Large intestine (tissue), 3 donors: ENCODE results near the gene ST6GALNAC3. TPM values are rescaled to one million over a fixed set of nuclear protein-coding genes. Genes with fewer than 3 reads are reported as not detected.

Source experiments
- DNase-seq, 2 donors: peaks; one replicate each; pipeline versions ENCODE4 v3.0.0 to v3.0.0-alpha.2; 2013
- H3K27ac ChIP-seq: one replicate; pipeline ENCODE4 v1.5.1; 2013; ENCODE audit warnings: low read length
- H3K27me3 ChIP-seq: 2 replicates; pipeline ENCODE4 v1.6.1; 2013; ENCODE audit warnings: low read length; ENCODE audit not compliant: control insufficient read depth, insufficient read depth
- H3K36me3 ChIP-seq: 2 replicates; pipeline ENCODE4 v1.6.1; 2013; ENCODE audit warnings: low read length; ENCODE audit not compliant: control insufficient read depth, insufficient read depth
- H3K4me1 ChIP-seq: one replicate; pipeline ENCODE4 v1.6.1; 2013; ENCODE audit warnings: low read length; ENCODE audit not compliant: control insufficient read depth, insufficient read depth
- H3K4me3 ChIP-seq: one replicate; pipeline ENCODE4 v1.5.1; 2013; ENCODE audit warnings: low read length
- H3K9me3 ChIP-seq: one replicate; pipeline ENCODE4 v1.6.1; 2013; ENCODE audit warnings: mild to moderate bottlenecking, low read depth, low read length, moderate library complexity; ENCODE audit not compliant: control insufficient read depth
- WGBS: methylation state at CpG from one replicate; pipeline ENCODE4 v1.1.5; 2013; ENCODE audit warnings: low lambda C conversion rate; ENCODE audit not compliant: insufficient coverage; 5-methylcytosine and 5-hydroxymethylcytosine counted together
- polyA plus RNA-seq: library from polyadenylated mRNA; unstranded; fragments of 120-200 nt; gene quantifications from one replicate; pipeline ENCODE4 v1.2.1, GENCODE V29; 2013

The ST6GALNAC3 gene
- polyA plus RNA-seq, 1 donor: 18.0 TPM

DNA sequence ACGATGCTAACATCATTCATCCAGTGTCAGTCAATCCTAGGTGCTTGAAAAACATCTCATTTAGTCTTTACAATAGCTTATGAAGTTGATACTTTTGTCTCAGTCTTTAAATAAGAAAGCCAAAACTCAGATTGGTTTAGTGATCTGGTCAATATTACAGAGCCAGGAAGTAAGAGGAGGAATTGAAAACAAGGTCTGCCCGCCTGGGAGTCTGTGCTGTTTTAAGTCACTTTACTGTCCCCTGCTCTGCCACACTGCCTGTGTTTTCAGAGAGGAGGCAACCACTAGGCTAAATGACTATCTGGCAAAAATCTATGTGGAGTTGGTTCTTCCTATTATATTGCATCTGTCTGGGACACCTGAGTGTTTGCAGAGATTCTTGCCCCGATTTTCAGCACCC, 62.3 kb downstream of the ST6GALNAC3 start:
- Histone ChIP-seq H3K27ac (no peak overlapping the region), H3K4me1 (no peaks in the 10 kb centered on the region), H3K27me3 (no peaks in the 10 kb centered on the region), H3K4me3 (no peak overlapping the region), H3K9me3 (no peaks in the 10 kb centered on the region), H3K36me3 (no peaks in the 10 kb centered on the region)
- no peak for DNase-seq
- no CpG with 5 or more reads among the region's 3 CpGs for WGBS

DNA sequence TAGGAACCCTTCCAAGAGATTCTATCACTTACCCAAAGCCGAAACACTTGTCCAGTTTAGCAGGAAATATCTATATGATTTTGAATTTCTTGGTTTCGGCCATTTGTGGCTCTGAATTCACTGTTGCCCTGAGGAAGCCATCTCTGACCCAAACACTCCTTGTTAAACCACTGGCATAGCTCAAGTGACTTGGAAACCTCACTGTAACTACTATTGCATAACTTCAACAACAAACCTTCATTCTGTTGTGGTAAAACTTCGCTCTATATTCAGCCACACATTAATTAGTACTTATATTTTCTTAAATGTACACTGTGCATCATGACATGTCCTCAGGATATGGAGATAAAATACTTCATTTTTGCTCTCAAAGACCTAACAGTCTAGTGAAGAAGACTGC, 63.2 kb downstream of the ST6GALNAC3 start:
- Histone ChIP-seq H3K9me3 (no peaks in the 10 kb centered on the region), H3K27ac (no peak overlapping the region), H3K27me3 (no peaks in the 10 kb centered on the region), H3K4me1 (peaks cover under 1% of the 10 kb centered on the region), H3K36me3 (no peaks in the 10 kb centered on the region), H3K4me3 (no peak overlapping the region)
- WGBS: 100% methylated on average over 1 of the region's 3 CpGs
- DNase-seq: no peak

- DNase-seq: no peak
- no peak overlapping the region for H3K27ac ChIP-seq
- peaks cover 3% of the 10 kb centered on the region for H3K4me1 ChIP-seq
- no CpG with 5 or more reads among the region's 1 CpG for WGBS
- no peaks in the 10 kb centered on the region for H3K36me3 ChIP-seq
- no peaks in the 10 kb centered on the region for H3K9me3 ChIP-seq
- no peak overlapping the region for H3K4me3 ChIP-seq
- no peaks in the 10 kb centered on the region for H3K27me3 ChIP-seq
Measured at GRCh38 chr1:76138217-76138616, 63.7 kb downstream of the ST6GALNAC3 start.

- peaks cover 4% of the 10 kb centered on the region for H3K4me1 ChIP-seq
- H3K27me3 ChIP-seq: no peaks in the 10 kb centered on the region
- WGBS: no CpG with 5 or more reads among the region's 1 CpG
- H3K27ac ChIP-seq: no peak overlapping the region
- no peaks in the 10 kb centered on the region for H3K9me3 ChIP-seq
- DNase-seq: peak in 1 of 2 donors; percentile 44
- H3K36me3 ChIP-seq: no peaks in the 10 kb centered on the region
- H3K4me3 ChIP-seq: no peak overlapping the region
Measured at GRCh38 chr1:76140227-76140626, 65.7 kb downstream of the ST6GALNAC3 start.

- no CpG with 5 or more reads among the region's 2 CpGs for WGBS
- H3K4me1 ChIP-seq: peaks cover 5% of the 10 kb centered on the region
- no peak overlapping the region for H3K27ac ChIP-seq
- DNase-seq: no peak
- H3K27me3 ChIP-seq: no peaks in the 10 kb centered on the region
- no peak overlapping the region for H3K4me3 ChIP-seq
- no peaks in the 10 kb centered on the region for H3K36me3 ChIP-seq
- H3K9me3 ChIP-seq: no peaks in the 10 kb centered on the region
Measured at GRCh38 chr1:76141929-76142328, 67.4 kb downstream of the ST6GALNAC3 start.

DNA sequence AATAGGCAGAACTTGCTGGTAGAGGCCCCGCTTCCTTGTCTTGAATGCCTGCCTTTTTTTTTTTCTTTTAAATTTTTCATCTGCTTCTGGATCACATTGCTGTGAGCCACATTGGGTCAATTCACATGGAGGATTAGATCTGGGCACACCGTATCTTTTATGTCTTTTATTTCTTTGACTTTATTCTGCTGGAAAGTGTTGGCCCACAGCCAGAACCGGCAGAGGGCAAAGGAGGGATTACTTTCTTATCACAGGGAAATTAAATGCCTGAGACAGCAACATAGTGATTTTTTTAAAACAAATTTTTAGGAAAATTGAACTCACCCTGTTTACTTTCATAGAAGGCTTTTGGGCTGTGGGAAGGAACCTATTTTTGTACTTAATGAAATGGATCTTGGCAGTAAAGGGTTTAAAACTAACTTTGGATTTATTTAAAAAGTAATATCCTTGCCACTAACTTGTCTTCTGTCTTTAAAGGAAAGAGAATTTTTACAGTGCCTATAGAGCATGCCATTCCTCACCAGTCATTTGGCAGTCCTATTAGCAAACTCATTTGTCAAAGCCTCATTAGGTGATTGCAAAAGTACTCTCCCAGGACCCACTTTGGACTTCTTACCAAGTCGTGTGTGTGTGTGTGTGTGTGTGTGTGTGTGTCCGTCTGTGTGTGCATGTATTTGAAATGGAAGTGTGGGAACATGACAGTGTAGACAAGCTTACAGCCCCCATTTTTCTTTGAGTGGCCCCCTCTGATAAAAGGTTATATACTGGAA, 68.4 kb downstream of the ST6GALNAC3 start:
- Histone ChIP-seq H3K9me3 (no peaks in the 10 kb centered on the region), H3K27ac (no peak overlapping the region), H3K27me3 (no peaks in the 10 kb centered on the region), H3K4me1 (peaks cover 5% of the 10 kb centered on the region), H3K4me3 (no peak overlapping the region), H3K36me3 (no peaks in the 10 kb centered on the region)
- WGBS: no CpG with 5 or more reads among the region's 5 CpGs
- peak; percentile 26 to 59 for DNase-seq

DNA sequence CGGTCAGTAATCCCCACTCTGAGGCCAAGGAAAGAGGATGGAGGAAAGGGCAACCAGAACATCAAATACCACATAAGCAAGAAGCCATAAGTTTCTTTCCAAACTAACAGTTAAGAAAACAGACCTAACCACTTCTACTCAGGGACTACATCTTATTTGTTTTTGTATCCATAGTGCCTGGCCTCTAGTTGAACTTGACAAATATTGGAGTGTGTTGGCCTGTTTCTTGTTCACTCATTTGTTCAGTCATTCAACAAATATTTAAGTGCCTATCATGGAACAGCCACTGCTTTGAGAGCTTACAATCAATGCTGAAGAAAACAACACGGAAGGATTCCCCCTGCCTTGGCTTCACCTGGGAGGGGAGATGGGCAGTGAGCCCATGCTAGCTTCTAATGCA, 69.7 kb downstream of the ST6GALNAC3 start:
- Histone ChIP-seq H3K36me3 (no peaks in the 10 kb centered on the region), H3K4me1 (peaks cover 5% of the 10 kb centered on the region), H3K9me3 (no peaks in the 10 kb centered on the region), H3K27ac (no peak overlapping the region), H3K27me3 (no peaks in the 10 kb centered on the region), H3K4me3 (no peak overlapping the region)
- no peak for DNase-seq
- WGBS: no CpG with 5 or more reads among the region's 2 CpGs

- Histone ChIP-seq H3K4me3 (no peak overlapping the region), H3K27ac (no peak overlapping the region), H3K27me3 (no peaks in the 10 kb centered on the region), H3K9me3 (no peaks in the 10 kb centered on the region), H3K4me1 (peaks cover 5% of the 10 kb centered on the region), H3K36me3 (no peaks in the 10 kb centered on the region)
- no peak for DNase-seq
- 100% methylated on average over 3 of the region's 6 CpGs for WGBS
Measured at GRCh38 chr1:76145332-76145731, 70.8 kb downstream of the ST6GALNAC3 start.

DNA sequence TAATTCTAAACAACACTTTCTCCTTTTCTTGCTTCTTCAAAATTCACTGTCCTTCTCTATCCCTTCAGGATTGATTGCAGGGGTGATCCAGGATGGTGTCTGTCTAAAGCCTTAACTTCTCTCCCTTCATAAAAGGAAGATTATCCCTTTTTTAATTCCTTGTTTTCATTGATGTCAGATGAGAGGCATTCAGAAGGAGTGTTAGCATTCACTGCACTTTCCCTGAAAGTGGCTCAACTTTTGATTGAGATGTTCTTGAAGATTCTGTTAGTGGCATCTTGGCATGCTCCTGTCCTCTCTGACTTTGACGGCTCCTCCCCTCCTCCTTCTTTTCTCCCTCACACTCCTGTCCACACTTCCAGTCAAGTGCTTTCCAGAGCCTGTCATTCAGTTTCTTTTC, 71.6 kb downstream of the ST6GALNAC3 start:
- WGBS: 60% methylated on average over 1 of the region's 1 CpG
- Histone ChIP-seq H3K27me3 (no peaks in the 10 kb centered on the region), H3K27ac (no peak overlapping the region), H3K9me3 (no peaks in the 10 kb centered on the region), H3K36me3 (no peaks in the 10 kb centered on the region), H3K4me1 (peaks cover 5% of the 10 kb centered on the region), H3K4me3 (no peak overlapping the region)
- no peak for DNase-seq

- H3K4me3 ChIP-seq: no peak overlapping the region
- no peaks in the 10 kb centered on the region for H3K27me3 ChIP-seq
- H3K36me3 ChIP-seq: no peaks in the 10 kb centered on the region
- H3K27ac ChIP-seq: no peak overlapping the region
- H3K4me1 ChIP-seq: peaks cover 2% of the 10 kb centered on the region
- H3K9me3 ChIP-seq: no peaks in the 10 kb centered on the region
- no peak for DNase-seq
- no CpG with 5 or more reads among the region's 4 CpGs for WGBS
Measured at GRCh38 chr1:76147917-76148316, 73.4 kb downstream of the ST6GALNAC3 start.

GRCh38 chr1:76148460-76148859, 73.9 kb downstream of the ST6GALNAC3 start:
- Histone ChIP-seq H3K4me1 (peaks cover 2% of the 10 kb centered on the region), H3K36me3 (no peaks in the 10 kb centered on the region), H3K27me3 (no peaks in the 10 kb centered on the region), H3K27ac (no peak overlapping the region), H3K4me3 (no peak overlapping the region), H3K9me3 (no peaks in the 10 kb centered on the region)
- 100% methylated on average over 2 of the region's 2 CpGs for WGBS
- DNase-seq: no peak
